ENCODE measurements around the gene YJU2. TPM values are rescaled to one million over a fixed set of nuclear protein-coding genes. Genes with fewer than 3 reads are reported as not detected.

The YJU2 gene
- total and polyA plus RNA-seq, 2 of the 8 experiments (the other 6 are each of a cell fraction or from before 2014, with no cell fraction given), result 26.8 to 27.7 TPM

DNA sequence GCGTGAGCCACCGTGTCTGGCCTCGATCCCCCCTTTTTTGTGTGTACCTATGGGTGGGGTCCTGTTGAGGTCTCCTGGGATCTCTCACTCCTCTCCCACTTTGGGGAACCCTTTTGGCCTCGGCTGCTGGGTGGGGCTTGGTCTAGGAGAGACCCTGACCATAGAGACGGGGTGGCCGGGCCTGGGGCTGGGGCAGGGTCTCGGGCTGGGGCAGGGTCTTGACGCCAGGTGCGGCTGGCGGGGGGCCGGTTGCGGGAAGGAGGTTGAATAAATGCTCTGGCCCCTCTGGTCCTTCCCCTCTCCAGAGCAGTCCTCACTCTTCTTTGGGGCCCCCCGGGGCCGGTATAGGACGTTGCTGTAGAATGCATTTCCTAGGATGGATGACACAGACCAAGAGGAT is 45.6 kb downstream of the YJU2 start:
- no peak overlapping the region for H2BK20ac ChIP-seq (ENCODE audit: low read length)
- DNase-seq (ENCODE audit: low read depth in 1 of 2, low spot score in 2 of 2), result no peak
- no peak overlapping the region for H2BK12ac ChIP-seq (ENCODE audit: low read depth, low read length)
- H2BK5ac ChIP-seq (ENCODE audit: low read depth, low read length), result no peak overlapping the region
- H3K4ac ChIP-seq (replicated peaks; ENCODE audit: insufficient read length, low read depth, low read length), result no peak overlapping the region
- no peak overlapping the region for H3K27ac ChIP-seq (ENCODE audit: low read depth, low read length)
- no peak overlapping the region for H3K18ac ChIP-seq (ENCODE audit: extremely low read depth, low read length)
- peaks cover 0 to 7% (median 1%) of the 10 kb centered on the region in 4 experiments; a peak in 4 of 7 replicates for H3K4me1 ChIP-seq (replicated peaks in 1 of 4; ENCODE audit: control insufficient read depth in 3 of 4, insufficient read depth in 4 of 4, low read length in 3 of 4)
- CTCF ChIA-PET (ENCODE audit: partially characterized antibody), result interaction anchor here (0.8 to 1.5 kb wide), 2 partner anchors 18 to 36 kb away, joined by 3 read pairs; no protein-coding TSS in a partner anchor
- WGBS, 2 experiments (ENCODE audit: extremely low coverage in 1 of 2, insufficient coverage in 1 of 2, insufficient read length in 1 of 2, insufficient replicate concordance in 2 of 2, low coverage in 1 of 2, low lambda C conversion rate in 2 of 2, missing lambda C conversion rate in 1 of 2), result 88% methylated on average over 13 of the region's 15 CpGs; no CpG with 5 or more reads in 1 of the 2 experiments
- H2AK5ac ChIP-seq (ENCODE audit: low read depth, low read length), result no peak overlapping the region
- no peak overlapping the region for H2BK15ac ChIP-seq (ENCODE audit: low read length)
- no peak overlapping the region for H3K14ac ChIP-seq (ENCODE audit: insufficient read length)
- H4K5ac ChIP-seq (ENCODE audit: insufficient read length, low read depth, low read length), result no peak overlapping the region
- H3K79me1 ChIP-seq (ENCODE audit: low read depth, low read length), result no peaks in the 10 kb centered on the region
- no peak overlapping the region for H3K56ac ChIP-seq (replicated peaks; ENCODE audit: insufficient read length, low read depth, low read length)
- H2AFZ ChIP-seq (ENCODE audit: low read length), result no peak overlapping the region
- H3K27me3 ChIP-seq (replicated peaks in 1 of 4; ENCODE audit: control insufficient read depth in 3 of 4, extremely low read depth in 1 of 4, insufficient read depth in 3 of 4, low read length in 3 of 4), result no peaks in the 10 kb centered on the region; a peak in 1 of 7 replicates
- H4K91ac ChIP-seq (replicated peaks; ENCODE audit: insufficient read length, low read length), result no peak overlapping the region
- H3K4me3 ChIP-seq (ENCODE audit: extremely low read depth in 1 of 4, insufficient read depth in 2 of 4, low read depth in 3 of 4, low read length in 4 of 4), result no peak overlapping the region
- H4K20me1 ChIP-seq (replicated peaks in 1 of 2; ENCODE audit: control insufficient read depth in 1 of 2, insufficient read depth in 2 of 2, low read length in 2 of 2), result no peaks in the 10 kb centered on the region
- H4K8ac ChIP-seq (ENCODE audit: extremely low read depth, insufficient read depth, low read length), result no peak overlapping the region
- no peak overlapping the region for H3K23ac ChIP-seq (ENCODE audit: insufficient read length)
- POLR2A ChIA-PET (ENCODE audit: partially characterized antibody), result interaction anchor here (1.0 to 1.9 kb wide), 4 partner anchors 18 to 114 kb away, joined by 3 to 4 read pairs (median 3); partner anchors contain the start of gene STAP2
- no peaks in the 10 kb centered on the region for H3K9me3 ChIP-seq (ENCODE audit: insufficient read depth in 2 of 2, low read depth in 1 of 2, low read length in 1 of 2)
- no peak for FAIRE-seq
- H3K23me2 ChIP-seq (ENCODE audit: low read depth, low read length), result no peaks in the 10 kb centered on the region
- no peak overlapping the region for H3K9ac ChIP-seq (replicated peaks in 1 of 4; ENCODE audit: extremely low read depth in 1 of 4, low read depth in 3 of 4, low read length in 3 of 4)
- H3K36me3 ChIP-seq (ENCODE audit: control insufficient read depth in 2 of 4, insufficient read depth in 4 of 4, low read length in 3 of 4), result no peaks in the 10 kb centered on the region
- no peak overlapping the region for H3K4me2 ChIP-seq (ENCODE audit: insufficient read depth in 1 of 2, low read depth in 2 of 2, low read length in 2 of 2)
- H3K79me2 ChIP-seq (ENCODE audit: control insufficient read depth in 1 of 2, insufficient read depth in 2 of 2, low read length in 2 of 2), result no peaks in the 10 kb centered on the region
- no peak overlapping the region for H2BK120ac ChIP-seq (replicated peaks; ENCODE audit: low read depth, low read length)
- TF ChIP-seq CTBP2 (IDR thresholded peaks at IDR 0.05; ENCODE audit: borderline replicate concordance, insufficient read depth, insufficient read length, low read length) (no peak), CHD2 (IDR thresholded peaks at IDR 0.05; ENCODE audit: low read length) (no peak), KDM4A (IDR thresholded peaks at IDR 0.05; ENCODE audit: low read depth, low read length, severe bottlenecking) (no peak), SRF (IDR thresholded peaks at IDR 0.05; ENCODE audit: low read depth, low read length) (no peak)
